ENCODE results near the gene LRP6. TPM values are rescaled to one million over a fixed set of nuclear protein-coding genes. Genes with fewer than 3 reads are reported as not detected.

LRP6 gene
- total RNA-seq (2014; rRNA removed; shearing (Covaris generic)) = 36.9 and 40.1 TPM in 2 replicates

DNA sequence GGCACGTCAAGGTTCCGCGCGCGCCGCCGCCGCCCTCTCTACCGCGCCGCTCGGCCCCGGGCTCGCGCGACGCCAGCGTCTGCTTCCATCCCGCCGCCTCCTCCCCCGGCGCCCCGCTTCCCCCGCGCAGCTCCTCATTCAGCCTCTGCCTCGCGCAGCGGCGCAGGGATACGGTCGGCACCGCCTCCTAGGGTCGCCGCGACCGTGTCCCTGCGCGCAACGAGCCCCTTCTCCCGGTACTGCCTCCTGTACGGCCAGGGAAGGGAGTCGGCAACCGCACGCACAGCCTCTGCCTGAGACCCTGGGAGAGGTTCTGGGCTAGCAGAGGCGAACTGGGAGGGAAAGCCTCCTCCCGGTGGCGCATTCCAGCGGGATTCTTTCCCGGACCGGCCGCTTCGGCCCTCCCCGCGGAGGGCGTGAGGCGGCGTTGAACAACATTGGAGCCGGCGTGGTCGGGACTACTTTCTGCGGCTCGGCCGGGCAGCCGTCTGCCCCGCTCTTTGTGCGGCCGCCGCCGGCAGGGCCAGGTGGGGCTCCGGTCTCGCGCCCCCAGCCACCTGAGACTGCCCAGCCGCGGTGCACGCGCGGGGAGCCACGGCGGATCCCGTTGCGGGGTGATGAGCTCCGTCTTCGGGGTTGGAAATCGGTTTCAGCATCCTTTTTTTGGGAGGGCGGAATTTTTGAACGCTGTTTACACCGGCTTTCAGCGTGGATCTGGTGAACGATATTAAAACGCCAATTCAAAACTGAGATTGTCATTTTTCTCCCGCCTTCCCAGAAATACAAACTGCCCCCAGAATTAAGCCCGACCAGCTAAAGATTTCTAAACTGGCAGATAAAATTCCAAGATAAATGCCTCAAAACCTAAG is at the start of gene LRP6:
Gene LRP6, minus strand, starts transcription at position 172 of the 869 bp plus-strand sequence. CDS start 309 bp downstream, outside the sequence.

DNA sequence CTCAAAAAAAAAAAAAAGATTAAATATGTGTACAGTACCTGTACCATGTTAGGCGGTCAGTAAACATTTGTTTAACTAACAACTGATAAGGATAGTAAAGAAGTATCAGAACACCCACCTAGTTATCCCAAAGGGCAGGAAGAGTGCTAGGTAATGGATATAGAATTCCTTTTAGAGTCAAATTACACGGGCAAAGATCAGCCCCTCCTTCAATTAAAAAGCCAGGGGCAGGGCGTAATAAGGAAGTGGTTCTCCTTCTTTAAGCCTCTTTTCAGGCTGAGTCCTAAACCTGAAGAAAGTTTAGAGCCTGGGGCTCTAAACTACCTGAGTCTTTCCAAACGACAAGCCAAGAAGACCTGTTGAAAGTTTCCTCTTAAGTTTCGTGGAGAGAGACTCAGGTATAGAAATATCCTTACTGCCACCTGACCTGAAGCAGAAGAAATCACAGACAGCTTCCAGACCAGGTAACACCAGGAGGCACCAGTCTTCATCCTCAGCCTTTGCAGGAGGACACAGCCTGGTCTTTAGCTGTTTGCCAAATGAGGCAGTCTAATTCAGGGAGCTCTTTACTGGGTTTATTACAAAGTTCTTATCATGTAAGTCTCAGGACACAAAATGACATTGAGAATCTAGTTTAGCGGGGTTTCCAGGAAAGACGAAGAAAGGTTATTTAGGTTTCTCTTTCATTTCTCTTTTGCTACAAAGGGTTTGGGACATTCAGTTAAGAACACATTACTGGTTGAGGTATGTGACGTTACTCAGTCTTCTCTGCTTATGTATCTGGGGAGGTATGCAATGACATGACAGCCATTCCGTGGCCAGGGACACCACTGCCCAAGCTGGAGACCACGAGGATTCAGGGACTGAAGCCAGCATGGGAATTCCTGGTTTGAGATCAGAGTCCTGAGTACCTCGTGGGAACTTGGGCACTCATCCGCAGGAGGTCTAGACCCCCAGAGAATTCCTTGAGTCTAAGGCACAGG is 195.9 kb downstream of the LRP6 start, which contains the start of gene BCL2L14:
Gene BCL2L14, plus strand, starts transcription at position 266 of the 983 bp plus-strand sequence. CDS start 8,367 bp downstream, outside the sequence.

Small RNA genes lying within 50 kb of the gene (small RNA-seq; reads per million reads assigned to genes)
- gene RNU6-318P = not detected
- gene RNU6-545P = not detected

Other genes with a start within 250 kb of the LRP6 start
- gene BCL2L14, start 196.1 kb downstream of the LRP6 start, total RNA-seq (2014; rRNA removed; shearing (Covaris generic)) = not detected in 2 replicates
- 7.0 and 10.2 TPM in 2 replicates for gene MANSC1, start 83.2 kb upstream of the LRP6 start, total RNA-seq (2014; rRNA removed; shearing (Covaris generic))
- 12.8 and 14.4 TPM in 2 replicates for gene BORCS5, start 90.0 kb upstream of the LRP6 start, total RNA-seq (2014; rRNA removed; shearing (Covaris generic))

Data from A375 (cell line).